OCI-LY3 (cell line): ENCODE results near the gene ZNF639.

ENCODE experiments used
- H2AFZ ChIP-seq: fragments of 200-600, 300-600 bp; shearing (Covaris generic); 2 replicates; pipeline ENCODE4 v1.6.0; 2014; ENCODE audit warnings: antibody characterized with exemption, low read depth, low read length
- H3K27ac ChIP-seq: fragments of 200-600, 300-600 bp; sonication (generic); 2 replicates; pipeline ENCODE4 v1.5.1; 2014; ENCODE audit warnings: mild to moderate bottlenecking, low read length, moderate library complexity, mixed read lengths
- H3K27me3 ChIP-seq: fragments of 200-600, 300-600 bp; sonication (generic); 2 replicates; pipeline ENCODE4 v1.6.1; 2014; ENCODE audit warnings: low read depth, low read length, mixed read lengths
- H3K36me3 ChIP-seq: fragments of 200-600, 300-600 bp; sonication (generic); replicated peaks from 2 replicates; pipeline ENCODE3; 2014; ENCODE audit warnings: low read depth, low read length, mixed read lengths
- H3K4me1 ChIP-seq: fragments of 300-600, 200-600 bp; sonication (generic); 2 replicates; pipeline ENCODE4 v1.6.1; 2014; ENCODE audit warnings: low read length, mixed read lengths
- H3K4me2 ChIP-seq: fragments of 200-600, 300-600 bp; sonication (generic); 2 replicates; pipeline ENCODE4 v1.6.1; 2014; ENCODE audit warnings: low read length, mixed read lengths
- H3K4me3 ChIP-seq: fragments of 300-600, 200-600 bp; sonication (generic); 2 replicates; pipeline ENCODE4 v1.5.1; 2014; ENCODE audit warnings: antibody characterized with exemption, mild to moderate bottlenecking, low read length, moderate library complexity
- H3K79me2 ChIP-seq: fragments of 300-600, 200-600 bp; shearing (Covaris generic); 2 replicates; pipeline ENCODE4 v1.6.1; 2014; ENCODE audit warnings: mild to moderate bottlenecking, low read length, mixed read lengths
- H3K9ac ChIP-seq: fragments of 300-600, 200-600 bp; shearing (Covaris generic); 2 replicates; pipeline ENCODE4 v1.6.0; 2014; ENCODE audit warnings: mild to moderate bottlenecking, low read length, moderate library complexity
- H3K9me3 ChIP-seq: fragments of 200-600, 300-600 bp; shearing (Covaris generic); 2 replicates; pipeline ENCODE4 v1.6.1; 2014; ENCODE audit warnings: low read length, mixed read lengths; ENCODE audit not compliant: insufficient read depth
- H4K20me1 ChIP-seq: fragments of 200-600, 300-600 bp; sonication (generic); 2 replicates; pipeline ENCODE4 v1.6.1; 2016; ENCODE audit warnings: low read length, mixed read lengths; ENCODE audit not compliant: insufficient read depth
- CTCF ChIP-seq: fragments of 200-600, 300-600 bp; sonication (generic); IDR thresholded peaks from 2 replicates; pipeline ENCODE4 v1.5.1; 2014; ENCODE audit warnings: antibody characterized with exemption, low read length, low read depth
- EZH2phosphoT487 ChIP-seq: fragments of 200-600 bp; shearing (Covaris generic); IDR thresholded peaks from 2 replicates; pipeline ENCODE4 v1.6.1; 2018; ENCODE audit warnings: antibody characterized with exemption, mixed run types, low read depth

ZNF639 gene

DNA sequence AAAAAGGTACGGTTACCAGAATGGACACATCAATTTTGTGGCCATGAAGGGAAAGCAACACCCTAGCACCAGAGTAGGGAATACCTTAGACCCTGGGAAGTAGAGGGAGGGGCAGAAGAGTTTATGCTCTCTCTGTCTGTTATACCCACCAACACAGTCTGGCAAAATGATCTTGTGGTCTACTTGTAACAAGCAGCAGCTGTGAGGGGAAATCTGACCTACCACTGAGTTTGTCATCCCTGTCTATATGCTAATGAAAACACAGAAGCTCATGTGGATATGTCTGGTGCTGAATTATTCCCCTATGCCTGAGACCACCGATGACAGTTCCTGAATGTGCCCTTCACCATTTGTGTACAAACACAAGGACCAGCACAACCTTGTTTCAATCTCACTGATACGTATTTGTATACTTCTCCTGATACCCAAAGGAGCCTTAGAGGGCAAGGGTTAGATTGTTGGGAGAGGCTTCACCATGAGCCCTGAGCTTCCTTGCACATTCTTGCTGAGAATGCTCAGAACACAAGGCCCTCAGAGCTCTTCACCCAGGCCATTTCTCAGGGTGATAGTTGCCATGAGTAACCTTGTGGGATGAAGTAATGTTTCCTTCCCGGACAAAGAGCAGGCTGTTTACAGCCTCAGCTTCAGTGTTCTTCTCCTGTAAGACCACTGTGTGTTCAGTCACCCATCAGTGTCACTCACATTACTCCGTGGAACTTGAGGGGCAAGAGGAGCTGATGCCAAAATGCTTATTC, 24.7 kb upstream of the ZNF639 start:
- no peak overlapping the region for H3K4me2 ChIP-seq
- H3K9ac ChIP-seq = no peak overlapping the region
- peaks cover 10% of the 10 kb centered on the region for H3K4me1 ChIP-seq
- no peak overlapping the region for H3K27ac ChIP-seq
- H3K79me2 ChIP-seq = no peaks in the 10 kb centered on the region
- no peak overlapping the region for H3K4me3 ChIP-seq
- TF ChIP-seq EZH2phosphoT487 (no peak), CTCF (no peak)
- no peak overlapping the region for H2AFZ ChIP-seq
- H3K36me3 ChIP-seq = no peaks in the 10 kb centered on the region
- no peaks in the 10 kb centered on the region for H4K20me1 ChIP-seq
- H3K9me3 ChIP-seq = no peaks in the 10 kb centered on the region
- H3K27me3 ChIP-seq = peaks cover 14% of the 10 kb centered on the region

DNA sequence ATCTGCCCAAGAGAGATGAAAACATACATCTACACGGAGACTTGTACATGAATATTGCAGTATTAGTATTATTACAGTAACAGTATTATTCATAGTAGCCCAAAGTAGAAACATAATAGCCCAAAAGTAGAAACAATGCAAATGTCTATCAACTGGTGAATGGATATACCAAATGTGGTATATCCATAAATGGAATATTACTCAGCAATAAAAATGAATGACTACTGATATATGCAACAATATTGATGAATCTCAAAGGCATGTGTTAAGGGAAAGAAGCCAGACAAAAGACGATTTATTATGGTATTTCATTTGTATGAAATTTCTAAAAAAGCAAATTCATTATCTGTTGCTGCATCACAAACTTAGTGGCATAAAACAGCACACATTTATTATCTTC, 23.5 kb upstream of the ZNF639 start:
- Histone ChIP-seq H4K20me1 (no peaks in the 10 kb centered on the region), H3K36me3 (no peaks in the 10 kb centered on the region), H3K79me2 (no peaks in the 10 kb centered on the region), H2AFZ (no peak overlapping the region), H3K4me3 (no peak overlapping the region), H3K4me1 (peaks cover 16% of the 10 kb centered on the region), H3K9ac (no peak overlapping the region), H3K9me3 (no peaks in the 10 kb centered on the region), H3K4me2 (0 out of 2 replicates have a peak overlapping the region, but pooled peaks have one; percentile 35), H3K27ac (no peak overlapping the region), H3K27me3 (peaks cover 5% of the 10 kb centered on the region)
- no peak for TF ChIP-seq EZH2phosphoT487
- TF ChIP-seq CTCF = no peak

DNA sequence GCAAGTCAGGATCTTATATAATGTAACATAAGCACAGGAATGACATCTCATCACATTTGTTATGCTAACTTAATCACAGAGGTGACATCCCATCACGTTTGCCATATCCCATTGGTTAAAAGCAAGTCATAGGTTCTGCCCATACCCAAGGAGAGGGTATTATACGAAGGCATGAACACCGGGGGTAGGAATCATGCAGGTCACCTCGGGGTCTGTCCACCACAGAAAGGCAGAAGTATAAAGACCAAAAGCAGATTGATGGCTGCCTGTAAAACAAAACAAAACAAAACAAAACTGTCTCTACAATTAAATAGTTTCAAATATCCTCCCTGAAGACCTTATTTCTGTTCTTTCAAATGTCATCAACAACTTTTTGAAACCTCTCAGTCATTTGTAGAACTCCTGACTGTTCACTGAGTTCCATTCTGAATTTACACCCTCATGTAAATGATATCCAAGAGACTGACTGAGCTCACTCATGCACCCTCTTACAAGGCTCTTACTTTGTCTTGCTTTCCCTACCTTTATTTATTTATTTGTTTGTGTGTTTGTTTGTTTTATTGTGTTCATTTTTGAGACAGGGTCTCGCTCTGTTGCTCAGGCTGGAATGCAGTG, 22.7 kb upstream of the ZNF639 start:
- Histone ChIP-seq H2AFZ (no peak overlapping the region; the same call in 1 of the 2 replicates), H3K9ac (no peak overlapping the region), H3K4me3 (no peak overlapping the region), H3K4me1 (peaks cover 21% of the 10 kb centered on the region), H3K27me3 (no peaks in the 10 kb centered on the region; the same call in 1 of the 2 replicates), H3K4me2 (peak overlapping the region; percentile 35), H3K27ac (no peak overlapping the region), H4K20me1 (no peaks in the 10 kb centered on the region), H3K9me3 (no peaks in the 10 kb centered on the region), H3K36me3 (no peaks in the 10 kb centered on the region), H3K79me2 (no peaks in the 10 kb centered on the region)
- no peak for TF ChIP-seq CTCF
- TF ChIP-seq EZH2phosphoT487 = no peak

DNA sequence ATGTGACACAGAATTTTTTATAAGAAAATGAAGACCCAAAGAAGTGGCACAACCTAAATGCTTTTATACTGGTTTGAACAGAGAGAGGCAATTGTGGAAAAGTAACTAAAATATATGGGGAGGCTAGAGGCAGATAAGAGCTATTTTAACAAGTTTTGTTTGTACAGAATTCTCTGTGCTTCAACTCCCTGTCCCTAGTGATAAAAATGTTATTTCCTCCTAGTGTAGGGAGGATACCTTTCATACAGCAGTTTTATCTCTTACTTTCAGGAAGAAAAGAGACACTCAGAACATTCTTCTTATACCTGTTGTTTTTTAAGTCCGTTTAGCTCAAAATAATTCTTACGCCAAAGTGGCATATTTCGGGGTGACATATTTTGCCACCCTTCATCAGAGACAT, 21.2 kb upstream of the ZNF639 start:
- no peaks in the 10 kb centered on the region for H3K79me2 ChIP-seq
- H3K9ac ChIP-seq = no peak overlapping the region
- H3K27me3 ChIP-seq = no peaks in the 10 kb centered on the region
- no peaks in the 10 kb centered on the region for H4K20me1 ChIP-seq
- H2AFZ ChIP-seq = no peak overlapping the region
- no peak overlapping the region for H3K4me2 ChIP-seq
- H3K36me3 ChIP-seq = no peaks in the 10 kb centered on the region
- no peaks in the 10 kb centered on the region for H3K9me3 ChIP-seq
- no peak overlapping the region for H3K27ac ChIP-seq
- no peak overlapping the region for H3K4me3 ChIP-seq
- peaks cover 21% of the 10 kb centered on the region for H3K4me1 ChIP-seq
- TF ChIP-seq CTCF = no peak
- no peak for TF ChIP-seq EZH2phosphoT487
